HG02981 (cell line): ENCODE data around the gene SYDE2.
"Not testable (repeated sequence)": the region's sequence is repeated elsewhere in the genome, so short reads cannot be mapped to it uniquely, and the experiment has no call there.

ENCODE experiments used
- ATAC-seq: cut with Tn5 transposase; IDR thresholded peaks from one replicate; pipeline ENCODE4 v1.9.1; 2021; ENCODE audit warnings: mild to moderate bottlenecking, moderate library complexity; ENCODE audit not compliant: unreplicated experiment

SYDE2 gene, protein sequence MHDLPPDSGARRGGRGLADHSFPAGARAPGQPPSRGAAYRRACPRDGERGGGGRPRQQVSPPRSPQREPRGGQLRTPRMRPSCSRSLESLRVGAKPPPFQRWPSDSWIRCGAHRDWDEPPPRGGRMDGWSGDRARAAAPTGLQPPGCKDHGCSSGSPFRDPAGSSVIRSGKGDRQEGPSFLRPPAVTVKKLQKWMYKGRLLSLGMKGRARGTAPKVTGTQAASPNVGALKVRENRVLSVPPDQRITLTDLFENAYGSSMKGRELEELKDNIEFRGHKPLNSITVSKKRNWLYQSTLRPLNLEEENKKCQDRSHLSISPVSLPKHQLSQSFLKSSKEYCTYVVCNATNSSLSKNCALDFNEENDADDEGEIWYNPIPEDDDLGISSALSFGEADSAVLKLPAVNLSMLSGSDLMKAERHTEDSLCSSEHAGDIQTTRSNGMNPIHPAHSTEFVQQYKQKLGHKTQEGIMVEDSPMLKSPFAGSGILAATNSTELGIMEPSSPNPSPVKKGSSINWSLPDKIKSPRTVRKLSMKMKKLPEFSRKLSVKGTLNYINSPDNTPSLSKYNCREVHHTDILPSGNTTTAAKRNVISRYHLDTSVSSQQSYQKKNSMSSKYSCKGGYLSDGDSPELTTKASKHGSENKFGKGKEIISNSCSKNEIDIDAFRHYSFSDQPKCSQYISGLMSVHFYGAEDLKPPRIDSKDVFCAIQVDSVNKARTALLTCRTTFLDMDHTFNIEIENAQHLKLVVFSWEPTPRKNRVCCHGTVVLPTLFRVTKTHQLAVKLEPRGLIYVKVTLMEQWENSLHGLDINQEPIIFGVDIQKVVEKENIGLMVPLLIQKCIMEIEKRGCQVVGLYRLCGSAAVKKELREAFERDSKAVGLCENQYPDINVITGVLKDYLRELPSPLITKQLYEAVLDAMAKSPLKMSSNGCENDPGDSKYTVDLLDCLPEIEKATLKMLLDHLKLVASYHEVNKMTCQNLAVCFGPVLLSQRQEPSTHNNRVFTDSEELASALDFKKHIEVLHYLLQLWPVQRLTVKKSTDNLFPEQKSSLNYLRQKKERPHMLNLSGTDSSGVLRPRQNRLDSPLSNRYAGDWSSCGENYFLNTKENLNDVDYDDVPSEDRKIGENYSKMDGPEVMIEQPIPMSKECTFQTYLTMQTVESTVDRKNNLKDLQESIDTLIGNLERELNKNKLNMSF

DNA sequence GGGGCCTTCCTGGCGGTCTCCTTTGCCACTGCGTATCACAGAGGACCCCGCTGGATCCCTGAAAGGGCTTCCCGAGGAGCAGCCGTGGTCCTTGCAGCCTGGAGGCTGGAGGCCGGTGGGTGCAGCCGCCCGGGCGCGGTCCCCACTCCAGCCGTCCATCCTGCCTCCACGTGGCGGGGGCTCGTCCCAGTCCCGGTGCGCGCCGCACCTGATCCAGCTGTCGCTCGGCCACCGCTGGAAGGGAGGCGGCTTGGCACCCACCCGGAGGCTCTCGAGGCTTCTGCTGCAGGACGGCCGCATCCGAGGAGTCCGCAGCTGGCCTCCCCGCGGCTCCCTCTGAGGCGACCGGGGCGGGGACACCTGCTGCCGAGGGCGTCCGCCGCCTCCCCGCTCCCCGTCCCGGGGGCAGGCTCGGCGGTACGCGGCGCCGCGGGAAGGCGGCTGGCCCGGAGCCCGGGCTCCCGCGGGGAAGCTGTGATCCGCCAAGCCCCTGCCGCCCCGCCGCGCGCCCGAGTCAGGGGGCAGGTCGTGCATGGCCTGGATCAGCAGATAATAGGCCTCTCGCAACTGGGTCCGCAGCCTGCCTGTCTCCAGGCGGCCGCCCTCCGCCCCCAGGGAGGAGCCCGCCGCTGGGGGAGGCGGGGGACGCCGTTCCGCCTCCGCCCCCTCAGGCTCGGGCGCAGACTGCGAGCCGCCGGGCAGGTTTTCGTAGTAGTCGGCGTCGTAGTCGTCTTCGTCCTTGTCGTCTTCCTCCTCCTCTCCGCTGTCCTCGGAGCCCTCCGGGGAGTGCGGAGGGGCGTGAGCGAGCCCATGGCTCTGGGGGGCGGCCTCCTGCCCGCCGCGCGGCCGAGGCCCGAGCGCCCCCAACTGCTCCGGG lies at the start of gene SYDE2:
Gene SYDE2, minus strand, starts transcription at position 554 of the 877 bp plus-strand sequence. Its CDS starts 20 bp downstream, at position 534.
- ATAC-seq, result peak; percentile 80

DNA sequence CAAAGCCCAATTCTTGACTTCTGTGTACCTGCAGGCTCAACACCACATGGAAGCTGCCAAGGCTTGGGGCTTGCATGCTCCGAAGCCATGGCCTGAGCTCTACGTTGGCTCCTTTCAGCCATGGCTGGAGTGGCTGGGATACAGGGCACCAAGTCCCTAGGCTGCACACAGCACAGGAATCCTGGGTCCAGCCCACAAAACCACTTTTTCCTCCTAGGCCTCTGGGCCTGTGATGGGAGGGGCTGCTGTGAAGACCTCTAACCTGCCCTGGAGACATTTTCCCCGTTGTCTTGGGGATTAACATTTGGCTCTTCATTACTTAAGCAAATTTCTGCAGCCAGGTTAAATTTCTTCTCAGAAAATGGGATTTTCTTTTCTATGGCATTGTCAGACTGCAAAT lies 48.2 kb upstream of the SYDE2 start:
- not testable (repeated sequence) for ATAC-seq

DNA sequence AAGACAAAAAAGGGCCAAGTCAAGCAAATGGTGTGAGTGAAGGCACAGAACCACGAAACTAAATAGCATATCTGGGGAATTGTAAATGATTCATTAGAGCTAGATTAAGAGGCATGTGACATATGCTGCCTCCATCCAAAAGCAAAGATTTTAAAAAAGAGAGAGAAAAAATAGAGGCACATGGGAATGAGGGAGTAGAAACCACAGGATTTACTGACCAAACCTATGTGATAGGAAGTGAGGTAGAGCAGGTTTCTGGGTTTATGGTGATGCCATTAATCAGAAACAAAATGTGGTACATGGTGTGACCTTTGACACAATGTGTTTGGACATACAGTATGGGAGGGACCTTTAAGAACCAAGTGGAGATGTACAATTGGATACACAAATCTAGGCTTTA lies 45.1 kb upstream of the SYDE2 start:
- ATAC-seq, result no peak

DNA sequence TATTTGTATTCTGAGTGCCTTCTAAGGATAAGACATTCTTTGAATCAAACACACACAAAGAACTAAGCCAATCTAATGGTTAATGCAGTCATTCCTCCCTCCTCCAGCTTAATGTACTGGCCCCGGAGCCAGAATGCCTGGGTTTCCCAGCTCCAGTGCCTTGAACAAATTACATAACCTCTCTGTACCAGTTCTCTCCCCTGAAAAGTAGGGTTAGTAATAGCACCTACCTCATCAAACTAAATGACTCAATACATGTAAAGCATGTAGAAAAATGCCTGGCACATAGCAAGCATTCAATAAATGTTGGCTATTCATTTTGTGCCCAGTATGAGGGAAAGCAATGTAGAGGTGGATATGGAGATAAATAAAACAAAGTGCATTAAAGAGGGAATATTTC lies 44.6 kb upstream of the SYDE2 start:
- no peak for ATAC-seq

DNA sequence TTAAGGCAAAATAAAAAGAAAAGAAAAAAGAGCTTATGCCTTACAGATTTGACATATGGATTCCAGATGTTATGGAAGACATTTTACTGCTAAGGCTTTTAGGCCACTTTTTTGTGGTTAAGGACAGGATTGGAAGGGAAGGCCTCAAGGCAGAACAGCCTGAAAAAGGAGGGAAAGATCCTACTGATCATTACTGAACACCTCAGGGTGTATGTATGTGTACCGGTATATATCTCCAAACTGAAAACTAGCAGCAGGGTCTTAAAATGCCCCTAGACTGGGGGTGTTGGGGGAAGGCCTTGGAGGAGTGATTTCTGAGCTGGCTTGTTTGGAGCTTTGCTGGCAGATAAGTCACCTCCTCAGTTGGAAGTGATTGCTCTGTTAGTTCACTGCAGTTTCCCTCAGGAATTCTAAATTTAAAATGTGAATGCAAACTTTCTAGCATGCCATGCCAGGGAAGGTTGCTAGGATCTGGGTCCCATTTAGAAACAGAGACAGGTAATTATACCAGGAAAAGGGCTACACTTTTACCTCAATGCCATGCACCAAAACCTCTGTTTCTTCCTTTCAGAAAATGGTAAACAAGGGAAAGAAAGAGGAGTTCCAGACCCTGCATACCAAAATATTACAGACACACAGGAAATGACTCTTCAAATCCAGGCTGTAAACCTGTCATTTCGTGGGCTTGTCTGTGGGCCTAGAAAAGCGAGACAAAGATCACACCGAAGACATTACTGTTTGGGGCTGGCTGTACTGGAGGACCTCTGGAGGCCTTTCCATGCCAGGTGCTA lies 43.6 kb upstream of the SYDE2 start:
- ATAC-seq, result no peak

DNA sequence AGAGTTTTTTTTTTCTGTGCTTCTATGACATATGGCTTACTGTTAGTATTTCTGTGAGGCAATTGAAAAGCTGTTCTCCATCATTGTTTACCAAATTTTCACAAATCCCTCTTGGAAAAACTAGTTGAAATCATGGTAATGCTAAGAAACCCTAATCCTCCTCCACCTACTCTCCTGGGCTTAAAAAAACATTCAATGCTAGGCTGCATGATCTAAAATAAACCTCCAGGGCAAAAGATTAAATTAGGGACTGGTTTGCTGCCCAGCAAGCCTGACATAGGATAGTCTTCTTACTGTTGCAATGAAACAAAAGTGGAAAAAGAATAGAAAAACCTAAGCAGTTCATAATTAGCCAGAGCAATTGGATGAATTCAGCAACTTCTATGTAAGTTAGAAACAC lies 42.6 kb upstream of the SYDE2 start:
- no peak for ATAC-seq

DNA sequence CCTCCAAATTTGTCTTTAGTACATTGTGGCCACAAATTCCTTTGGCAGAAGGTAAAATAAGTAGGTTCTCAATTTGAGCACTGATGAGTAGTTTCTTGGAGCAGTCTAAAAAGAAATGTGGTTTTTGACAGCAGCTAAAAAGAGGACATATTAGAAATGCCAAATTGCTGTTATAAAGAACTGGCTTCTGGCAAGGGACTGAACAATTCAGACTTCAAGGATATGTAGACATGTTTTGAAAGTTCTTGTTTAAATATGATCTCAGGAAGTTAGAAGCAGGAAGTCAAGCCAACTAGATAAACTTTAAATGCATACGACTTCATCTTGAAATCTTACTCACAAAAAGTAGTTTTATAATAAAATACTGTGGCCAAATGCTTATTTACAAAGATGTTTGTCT lies 39.8 kb upstream of the SYDE2 start:
- no peak for ATAC-seq

DNA sequence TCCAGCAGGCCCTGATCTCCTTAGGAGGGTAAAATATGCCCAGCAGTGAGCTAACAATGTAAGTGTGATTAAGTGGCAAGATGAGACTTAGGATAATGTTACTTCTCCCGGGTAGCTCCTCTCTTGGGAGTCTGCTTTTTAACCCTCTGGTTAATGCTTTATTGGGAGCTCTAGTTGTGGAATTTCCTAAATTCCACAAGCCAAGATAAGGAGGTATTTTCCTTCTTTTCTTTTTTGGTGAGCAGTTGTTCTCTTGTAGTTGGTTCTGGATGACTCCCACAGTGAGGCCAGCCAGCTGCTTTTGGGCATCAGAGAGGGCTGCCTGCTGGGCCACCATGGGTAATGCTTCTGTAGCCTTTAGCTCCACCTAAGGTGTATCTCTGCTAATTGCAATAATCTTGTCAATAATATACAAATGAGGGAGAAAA lies 39.4 kb upstream of the SYDE2 start:
- no peak for ATAC-seq

DNA sequence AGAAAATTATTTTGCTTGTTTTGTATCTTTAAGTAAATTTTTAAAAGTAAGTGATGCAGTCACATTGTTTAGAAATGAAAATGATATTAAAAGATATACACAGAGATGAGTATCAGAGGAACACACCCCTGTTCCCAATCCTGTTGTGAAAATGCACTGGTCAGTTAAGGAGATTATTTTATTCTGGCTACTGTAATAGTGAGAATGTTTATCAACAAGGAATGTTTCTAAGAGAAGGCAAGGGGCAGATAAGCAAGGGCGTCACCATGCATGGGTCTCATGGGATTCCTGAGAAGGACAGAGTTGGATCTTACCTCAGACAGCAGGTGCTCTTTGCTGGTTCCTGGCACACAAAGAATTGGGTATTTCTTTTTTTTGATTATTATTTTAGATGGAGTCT lies 36.8 kb upstream of the SYDE2 start:
- no peak for ATAC-seq

DNA sequence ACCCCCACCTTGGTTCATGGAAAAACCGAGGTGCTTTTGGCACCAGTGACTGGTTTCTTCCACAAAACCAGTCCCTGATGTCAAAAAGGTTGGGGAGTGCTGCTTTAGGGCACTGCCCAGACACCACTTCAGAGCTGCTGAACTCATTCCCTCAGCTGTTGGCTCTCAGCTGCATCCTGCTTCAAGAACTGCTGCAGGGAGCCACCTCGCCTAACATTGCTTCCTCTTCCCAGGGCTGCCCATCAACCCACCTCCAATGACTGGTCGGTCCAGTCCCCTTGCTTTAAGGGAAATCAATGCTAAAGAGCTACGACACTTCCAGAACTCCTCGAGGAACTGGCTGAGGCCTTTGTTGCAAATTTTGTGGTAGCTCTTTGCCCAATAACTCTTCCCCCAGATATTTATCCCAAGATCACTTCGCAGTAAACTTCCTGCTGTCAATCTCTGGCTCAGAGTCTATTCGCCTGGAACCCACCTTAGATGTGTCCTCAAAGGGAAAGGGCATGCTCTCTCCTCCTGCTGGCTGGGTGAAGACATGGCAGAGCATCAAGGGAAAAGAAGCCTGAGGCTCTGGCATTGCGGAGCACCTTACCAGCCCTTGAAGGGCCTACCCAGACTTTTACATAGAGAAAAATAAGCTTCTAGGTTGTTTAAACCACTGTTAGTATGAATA lies 29.6 kb upstream of the SYDE2 start:
- ATAC-seq, result no peak

DNA sequence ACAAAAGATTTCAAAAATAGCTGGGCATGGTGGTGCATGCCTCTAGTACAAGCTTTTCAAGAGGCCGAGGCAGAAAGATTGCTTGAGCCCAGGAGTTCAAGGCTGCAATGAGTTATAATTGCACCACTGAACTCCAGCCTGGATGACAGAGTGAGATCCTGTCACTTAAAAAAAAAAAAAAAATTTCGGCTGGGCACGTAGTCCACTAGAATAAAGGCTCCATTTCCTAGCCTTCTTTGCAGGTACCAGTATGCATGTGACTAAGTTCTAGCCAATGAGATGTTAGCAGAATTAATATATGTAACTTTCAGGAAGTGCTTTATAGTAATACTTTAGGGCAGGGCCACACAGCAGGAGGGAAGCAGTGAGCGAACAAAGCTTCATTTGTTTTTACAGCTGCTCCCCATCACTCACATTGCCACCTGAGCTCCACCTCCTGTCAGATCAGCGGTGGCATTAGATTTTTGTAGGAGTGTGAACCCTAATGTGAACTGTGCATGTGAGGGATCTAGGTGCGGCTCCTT lies 28.8 kb upstream of the SYDE2 start:
- no peak for ATAC-seq

DNA sequence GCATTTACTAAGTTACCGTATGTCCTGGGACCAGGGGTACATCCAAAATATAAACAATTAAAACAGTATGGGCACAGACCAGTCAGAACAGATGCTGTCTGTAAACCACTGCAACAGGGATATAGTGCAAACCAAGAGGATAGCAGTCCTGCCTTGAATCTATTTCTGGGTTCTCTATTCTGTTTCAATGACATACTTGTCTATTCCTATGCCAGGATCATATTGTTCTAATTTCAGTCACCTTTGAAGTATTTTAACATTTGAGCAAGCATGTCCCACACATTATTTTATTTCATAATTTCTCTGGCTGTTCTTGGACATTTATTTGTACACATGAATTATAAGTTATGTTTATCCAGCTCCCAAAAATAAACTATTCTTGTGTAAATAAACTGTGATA lies 28.2 kb upstream of the SYDE2 start:
- no peak for ATAC-seq

DNA sequence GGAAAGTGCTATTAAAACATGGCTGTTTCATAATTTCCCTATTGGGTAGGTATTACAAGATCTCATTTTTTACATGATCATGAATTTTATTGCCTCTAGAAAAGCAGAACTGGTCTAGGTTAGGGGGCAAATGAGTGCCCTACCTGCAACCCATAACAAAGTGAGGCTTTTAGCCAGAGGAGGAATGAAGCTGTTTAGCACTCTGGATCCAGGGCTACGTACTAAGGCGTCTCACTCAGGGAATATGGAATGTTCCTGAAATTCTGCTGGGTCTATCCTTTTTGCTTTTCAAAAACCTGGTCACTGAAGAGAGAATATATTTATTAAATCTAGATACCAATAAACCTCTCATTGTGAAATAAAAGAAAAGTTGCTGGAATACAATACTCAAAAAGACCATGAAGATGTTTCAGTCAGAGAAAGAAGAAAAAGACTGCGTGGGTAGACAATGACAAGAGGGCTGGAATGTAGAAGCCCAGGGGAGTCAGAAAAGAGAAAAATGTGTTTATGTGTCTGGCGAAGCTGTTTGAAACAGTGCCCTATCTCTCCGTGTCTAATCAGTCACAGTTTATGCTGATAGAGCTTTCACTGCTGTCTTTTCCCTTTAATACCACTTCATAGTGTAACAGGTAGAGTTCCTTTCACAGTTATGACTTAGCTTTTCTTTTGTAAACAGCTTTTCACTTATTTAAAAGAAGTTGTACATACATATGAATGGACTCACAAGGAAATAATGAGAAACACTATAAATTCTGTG lies 25.0 kb upstream of the SYDE2 start:
- no peak for ATAC-seq

DNA sequence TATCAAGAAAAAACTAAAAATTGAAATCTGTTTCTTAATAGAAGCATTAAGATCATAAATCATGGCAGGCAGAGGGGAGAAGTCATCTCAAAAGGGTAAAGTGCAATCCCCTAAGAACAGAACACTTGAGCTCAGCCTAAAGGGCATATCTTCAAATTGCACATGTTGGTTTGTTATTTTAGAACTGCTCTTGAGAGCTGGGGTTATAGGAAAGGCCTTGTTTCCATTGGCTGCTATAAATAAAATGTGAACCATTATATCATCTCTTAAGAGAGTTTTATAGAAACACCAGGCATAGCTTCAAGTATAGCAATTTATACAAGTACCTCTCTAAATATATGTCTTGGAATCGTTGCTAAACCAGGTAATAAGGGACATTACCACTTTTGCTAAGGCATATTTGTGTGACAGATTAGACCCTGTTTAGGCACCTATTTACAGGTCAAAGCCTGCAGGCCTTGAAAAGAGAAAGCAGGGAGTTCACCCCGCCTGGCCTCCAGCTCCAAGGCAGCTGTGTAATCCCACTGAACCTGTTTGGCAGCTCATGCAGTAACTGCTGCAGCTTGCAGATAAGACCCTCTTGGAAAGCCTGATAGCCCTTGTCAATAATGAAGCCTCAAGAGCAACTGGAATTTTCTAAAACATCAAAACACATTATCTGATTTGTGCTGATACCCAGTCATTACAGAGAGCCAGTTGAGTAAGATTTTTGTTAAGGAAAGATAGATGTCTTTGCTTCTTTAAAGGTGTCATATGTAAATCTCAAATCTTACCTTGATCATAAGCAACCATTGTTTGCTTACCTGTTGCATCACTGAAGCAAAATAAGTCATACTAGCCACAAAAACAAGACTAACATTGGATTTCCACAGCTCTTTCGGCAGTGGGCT lies 24.2 kb upstream of the SYDE2 start:
- ATAC-seq, result no peak

DNA sequence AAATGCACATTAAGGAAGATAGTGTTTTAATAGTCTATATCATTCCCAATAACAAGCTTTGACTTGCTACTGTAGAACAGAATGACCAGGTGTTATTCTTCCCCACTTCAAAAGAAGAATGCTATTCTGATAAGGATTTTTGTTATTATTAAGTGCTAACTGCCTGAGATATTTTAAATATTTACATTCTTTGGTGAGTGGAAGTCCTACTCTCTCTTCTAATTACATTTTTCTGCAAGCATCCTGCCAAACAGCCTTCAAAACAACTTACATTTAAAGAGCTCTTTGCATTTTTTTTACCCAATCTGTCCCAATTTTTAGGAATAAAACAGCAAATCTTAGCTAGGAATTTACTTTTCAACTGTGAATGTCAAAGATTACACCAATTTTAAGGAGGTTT lies 23.5 kb upstream of the SYDE2 start:
- no peak for ATAC-seq

DNA sequence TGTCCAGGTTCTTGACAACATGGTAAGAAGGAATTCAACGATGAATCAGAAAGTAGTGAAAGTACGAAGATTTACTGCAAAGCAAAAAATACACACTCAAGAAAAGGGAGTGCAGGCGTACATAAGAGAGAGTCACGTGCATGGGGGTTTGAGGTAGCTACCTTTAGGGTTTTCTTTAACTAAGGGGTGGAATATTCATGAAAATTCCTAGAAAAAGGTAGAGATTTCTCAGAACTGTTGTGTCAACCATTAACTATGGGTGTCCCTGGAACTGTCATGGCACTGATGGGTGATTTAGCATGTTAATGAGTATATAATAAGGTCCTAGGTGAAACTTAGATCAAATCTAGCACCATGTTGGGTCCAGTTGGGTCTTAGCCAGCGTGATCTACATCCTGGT lies 22.5 kb upstream of the SYDE2 start:
- ATAC-seq, result no peak

DNA sequence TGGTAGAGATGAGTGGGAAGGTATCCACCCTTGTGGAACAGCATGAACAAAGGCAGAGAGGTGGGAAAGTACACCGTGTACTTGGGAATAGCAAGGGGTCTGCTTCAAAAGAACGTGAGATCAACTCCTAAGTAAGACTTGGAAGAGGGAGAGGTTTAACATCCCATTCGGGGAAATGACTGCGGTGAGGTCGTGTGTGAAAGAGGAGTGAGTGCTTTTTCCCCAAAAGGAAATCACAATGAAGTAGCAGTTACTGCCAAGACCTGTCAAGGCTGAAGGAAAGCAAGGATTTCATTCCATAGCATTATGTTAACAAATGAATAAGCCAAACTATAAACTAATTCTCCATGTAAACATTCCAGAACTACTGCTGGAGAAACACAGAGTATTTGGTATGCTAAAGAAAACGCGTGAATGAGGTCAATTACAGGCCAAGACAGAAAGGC lies 20.0 kb upstream of the SYDE2 start:
- ATAC-seq, result no peak
